D721Med (cell line): ENCODE results near the gene ASB18.

Experiments used
- DNase-seq: peaks from one replicate; pipeline ENCODE4 v3.0.0; 2011; ENCODE audit warnings: low spot score; ENCODE audit not compliant: insufficient read length
- FAIRE-seq: peaks from 2 replicates; lab custom pipeline; 2011; peaks lifted over from hg19 to GRCh38; lab: Jason Lieb, UNC
- TF ChIP-seq, protein P1 (sequence below): IDR thresholded peaks from 2 replicates; pipeline ENCODE4 v1.5.1; 2012; ENCODE audit warnings: mild to moderate bottlenecking, control low read depth; ENCODE audit not compliant: insufficient read depth; ENCODE audit errors: missing control alignments

ASB18 gene

GRCh38 chr2:236162031-236162845 lies 102.0 kb downstream of the ASB18 start:
- DNase-seq (no peak), FAIRE-seq (no peak)
- TF ChIP-seq, protein P1, sequence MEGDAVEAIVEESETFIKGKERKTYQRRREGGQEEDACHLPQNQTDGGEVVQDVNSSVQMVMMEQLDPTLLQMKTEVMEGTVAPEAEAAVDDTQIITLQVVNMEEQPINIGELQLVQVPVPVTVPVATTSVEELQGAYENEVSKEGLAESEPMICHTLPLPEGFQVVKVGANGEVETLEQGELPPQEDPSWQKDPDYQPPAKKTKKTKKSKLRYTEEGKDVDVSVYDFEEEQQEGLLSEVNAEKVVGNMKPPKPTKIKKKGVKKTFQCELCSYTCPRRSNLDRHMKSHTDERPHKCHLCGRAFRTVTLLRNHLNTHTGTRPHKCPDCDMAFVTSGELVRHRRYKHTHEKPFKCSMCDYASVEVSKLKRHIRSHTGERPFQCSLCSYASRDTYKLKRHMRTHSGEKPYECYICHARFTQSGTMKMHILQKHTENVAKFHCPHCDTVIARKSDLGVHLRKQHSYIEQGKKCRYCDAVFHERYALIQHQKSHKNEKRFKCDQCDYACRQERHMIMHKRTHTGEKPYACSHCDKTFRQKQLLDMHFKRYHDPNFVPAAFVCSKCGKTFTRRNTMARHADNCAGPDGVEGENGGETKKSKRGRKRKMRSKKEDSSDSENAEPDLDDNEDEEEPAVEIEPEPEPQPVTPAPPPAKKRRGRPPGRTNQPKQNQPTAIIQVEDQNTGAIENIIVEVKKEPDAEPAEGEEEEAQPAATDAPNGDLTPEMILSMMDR = no peak

- TF ChIP-seq, protein P1 = no peak
- DNase-seq = no peak
- FAIRE-seq = no peak
Observed at GRCh38 chr2:236161531-236161930, 102.7 kb downstream of the ASB18 start.

DNA sequence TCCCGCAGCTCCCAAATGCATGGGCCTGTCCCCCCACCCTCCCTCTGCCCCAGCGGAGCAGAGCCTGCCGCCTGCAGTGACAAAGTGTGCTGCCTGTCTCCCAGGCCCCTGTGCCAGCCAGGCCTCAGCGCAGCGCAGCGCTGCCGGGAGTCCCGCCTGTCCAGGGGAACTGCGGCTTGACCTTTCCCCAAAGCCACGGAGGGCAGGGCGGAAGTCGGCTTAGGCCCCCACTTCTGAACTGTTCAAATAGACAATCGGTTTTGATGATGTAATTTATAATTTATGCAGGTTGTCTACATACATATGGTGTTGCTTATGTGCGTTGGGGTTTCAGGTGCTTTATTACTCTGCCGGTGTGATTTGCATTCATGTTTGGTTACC lies 103.1 kb downstream of the ASB18 start:
- DNase-seq (no peak), FAIRE-seq (no peak)

GRCh38 chr2:236160366-236161081 lies 103.7 kb downstream of the ASB18 start:
- TF ChIP-seq, protein P1 = no peak
- no peak for DNase-seq
- FAIRE-seq = no peak

More for the DNA sequence above, 103.1 kb downstream of the ASB18 start:
- TF ChIP-seq, protein P1 = no peak

GRCh38 chr2:236159778-236160170 lies 104.4 kb downstream of the ASB18 start:
- peak; percentile 18 for DNase-seq
- TF ChIP-seq, protein P1 = no peak
- no peak for FAIRE-seq

- TF ChIP-seq, protein P1 = no peak
- FAIRE-seq = no peak
- no peak for DNase-seq
Observed at GRCh38 chr2:236158969-236159777, 105.0 kb downstream of the ASB18 start.
